WERI-Rb-1 (cell line): ENCODE measurements around the gene PKHD1.

ENCODE experiments used
- DNase-seq: peaks from one replicate; pipeline ENCODE4 v3.0.0-alpha.2; 2020
- H3K27ac ChIP-seq: fragments of 250-450 bp; sonication (Bioruptor Pico); 2 replicates; pipeline ENCODE4 v1.5.1; 2020; ENCODE audit warnings: mild to moderate bottlenecking, moderate library complexity
- H3K27me3 ChIP-seq: fragments of 250-450 bp; sonication (Bioruptor Pico); 2 replicates; pipeline ENCODE4 v1.5.1; 2021; ENCODE audit warnings: mild to moderate bottlenecking, low read depth, moderate library complexity; ENCODE audit not compliant: insufficient read depth, severe bottlenecking
- H3K36me3 ChIP-seq: fragments of 250-450 bp; sonication (Bioruptor Pico); 2 replicates; pipeline ENCODE4 v1.5.1; 2020; ENCODE audit warnings: mild to moderate bottlenecking, moderate library complexity
- H3K4me3 ChIP-seq: 2 replicates; pipeline ENCODE4 v1.5.1; 2011; ENCODE audit warnings: low read depth, mild to moderate bottlenecking, control low read depth, low read length
- H3K9me3 ChIP-seq: fragments of 250-450 bp; sonication (Bioruptor Pico); 2 replicates; pipeline ENCODE4 v1.5.1; 2021; ENCODE audit warnings: mild to moderate bottlenecking, moderate library complexity; ENCODE audit not compliant: severe bottlenecking
- CTCF ChIP-seq: IDR thresholded peaks from 2 replicates; pipeline ENCODE4 v1.5.1; 2011; ENCODE audit warnings: low read depth, mild to moderate bottlenecking, control low read depth, inconsistent platforms, low read length

PKHD1 gene

GRCh38 chr6:52014391-52014790 lies 73.0 kb downstream of the PKHD1 start:
- DNase-seq = no peak
- Histone ChIP-seq H3K27ac (no peak overlapping the region), H3K9me3 (no peaks in the 10 kb centered on the region), H3K4me3 (no peak overlapping the region), H3K36me3 (no peaks in the 10 kb centered on the region), H3K27me3 (no peaks in the 10 kb centered on the region)
- no peak for TF ChIP-seq CTCF

DNA sequence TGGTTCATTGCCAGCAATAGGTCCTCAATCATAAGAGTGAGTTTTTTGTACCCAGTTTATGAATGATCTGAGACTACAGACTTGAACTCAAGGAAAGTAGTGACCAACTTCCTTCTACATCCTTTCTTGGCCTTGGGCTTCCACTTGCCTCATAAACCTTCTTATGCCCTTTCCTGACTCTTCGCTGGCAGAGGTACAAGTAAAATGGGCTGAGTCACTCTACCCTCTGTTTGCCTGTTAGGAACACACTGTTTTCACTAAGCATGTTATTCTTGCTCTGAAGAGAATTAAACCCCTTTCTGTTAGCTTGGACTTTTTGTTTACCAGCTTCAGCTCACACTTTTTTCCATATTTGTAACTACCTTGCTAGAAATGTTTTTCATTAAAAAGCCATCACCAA lies 74.4 kb downstream of the PKHD1 start:
- no peaks in the 10 kb centered on the region for H3K27me3 ChIP-seq
- TF ChIP-seq CTCF = no peak
- H3K9me3 ChIP-seq = no peaks in the 10 kb centered on the region
- DNase-seq = no peak
- H3K27ac ChIP-seq = no peak overlapping the region
- no peak overlapping the region for H3K4me3 ChIP-seq
- no peaks in the 10 kb centered on the region for H3K36me3 ChIP-seq

- no peaks in the 10 kb centered on the region for H3K9me3 ChIP-seq
- H3K36me3 ChIP-seq = no peaks in the 10 kb centered on the region
- TF ChIP-seq CTCF = no peak
- no peak overlapping the region for H3K27ac ChIP-seq
- DNase-seq = no peak
- no peak overlapping the region for H3K4me3 ChIP-seq
- no peaks in the 10 kb centered on the region for H3K27me3 ChIP-seq
These were observed 74.8 kb downstream of the PKHD1 start for GRCh38 chr6:52012582-52012981.

DNA sequence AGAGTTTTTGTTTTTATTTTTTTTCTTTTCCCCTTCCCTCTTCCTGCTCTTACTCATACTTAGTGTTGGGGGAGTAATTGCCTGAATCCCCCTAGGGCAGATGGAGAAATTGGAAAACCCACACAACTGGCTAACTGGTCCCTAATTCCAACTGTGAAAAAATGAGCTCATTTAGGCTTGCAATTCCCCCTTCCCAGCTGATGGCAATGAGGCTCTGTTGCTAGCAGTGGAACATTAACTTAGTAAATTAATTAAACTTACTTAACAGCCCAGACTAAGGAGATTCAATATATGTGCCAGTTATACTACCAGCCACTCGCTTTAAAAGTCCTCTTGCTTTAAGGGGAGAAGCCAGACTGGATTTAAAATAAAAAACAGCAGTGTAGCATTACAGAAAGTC lies 76.6 kb downstream of the PKHD1 start:
- Histone ChIP-seq H3K9me3 (no peaks in the 10 kb centered on the region), H3K27me3 (no peaks in the 10 kb centered on the region), H3K4me3 (no peak overlapping the region), H3K27ac (no peak overlapping the region), H3K36me3 (no peaks in the 10 kb centered on the region)
- no peak for TF ChIP-seq CTCF
- DNase-seq = no peak

DNA sequence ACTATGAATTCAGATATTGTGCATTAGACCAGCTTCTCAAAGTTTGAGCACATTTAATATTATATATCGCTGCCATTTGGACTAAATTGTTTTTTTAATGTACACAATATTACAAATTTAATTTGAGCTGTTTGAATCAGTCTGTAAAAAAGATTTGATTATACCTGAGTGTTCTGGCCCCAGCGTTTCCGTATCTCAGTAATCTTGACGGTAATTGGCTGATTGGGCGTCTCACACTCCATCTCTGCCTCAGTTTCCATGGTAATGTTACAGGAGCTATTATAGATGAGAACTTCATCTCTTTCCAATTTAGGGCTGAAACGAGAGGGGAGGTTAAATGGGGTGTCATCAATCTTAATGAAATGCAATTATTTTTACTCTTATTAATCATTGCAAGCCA lies 77.3 kb downstream of the PKHD1 start:
- Histone ChIP-seq H3K27me3 (no peaks in the 10 kb centered on the region), H3K4me3 (no peak overlapping the region), H3K27ac (no peak overlapping the region), H3K9me3 (no peaks in the 10 kb centered on the region), H3K36me3 (no peaks in the 10 kb centered on the region)
- no peak for TF ChIP-seq CTCF
- DNase-seq = no peak

DNA sequence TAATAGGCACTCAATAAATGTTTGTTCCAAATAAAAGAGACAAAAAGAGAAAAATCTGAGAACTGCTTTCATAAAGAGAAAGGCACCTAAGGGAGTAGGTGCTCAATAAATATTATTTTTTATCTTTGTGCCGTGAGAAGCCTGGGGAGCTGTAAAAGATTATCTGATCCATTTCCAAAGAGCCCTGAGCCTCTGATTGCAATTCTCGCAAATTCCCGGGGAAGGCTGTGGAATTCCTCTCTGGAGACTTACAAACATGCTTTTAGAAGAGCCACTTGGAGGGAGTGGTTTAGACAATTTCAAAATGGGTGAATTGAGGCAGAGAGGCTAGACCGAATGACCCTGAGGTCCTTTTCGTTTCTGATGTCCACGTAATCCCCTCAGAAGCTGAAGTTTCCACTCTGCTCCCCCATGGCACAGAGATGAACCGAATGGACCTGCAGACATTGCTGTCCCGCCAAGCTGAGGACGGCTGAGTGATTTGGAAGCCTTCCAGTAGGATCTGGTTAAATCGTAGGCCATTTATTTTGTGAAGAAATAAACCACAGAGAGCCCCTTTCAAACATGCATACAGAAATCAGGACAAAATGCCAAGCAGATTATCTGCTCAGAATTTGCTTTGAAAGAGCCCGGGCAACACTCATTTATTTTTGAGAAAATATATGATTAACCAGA lies 77.8 kb downstream of the PKHD1 start:
- DNase-seq = no peak
- no peak overlapping the region for H3K4me3 ChIP-seq
- no peaks in the 10 kb centered on the region for H3K36me3 ChIP-seq
- H3K27ac ChIP-seq = no peak overlapping the region
- no peak for TF ChIP-seq CTCF
- no peaks in the 10 kb centered on the region for H3K9me3 ChIP-seq
- H3K27me3 ChIP-seq = no peaks in the 10 kb centered on the region
